ENCODE measurements around the gene SNX8.
"Not testable (repeated sequence)": the region's sequence is repeated elsewhere in the genome, so short reads cannot be mapped to it uniquely, and the experiment has no call there.

The SNX8 gene

DNA sequence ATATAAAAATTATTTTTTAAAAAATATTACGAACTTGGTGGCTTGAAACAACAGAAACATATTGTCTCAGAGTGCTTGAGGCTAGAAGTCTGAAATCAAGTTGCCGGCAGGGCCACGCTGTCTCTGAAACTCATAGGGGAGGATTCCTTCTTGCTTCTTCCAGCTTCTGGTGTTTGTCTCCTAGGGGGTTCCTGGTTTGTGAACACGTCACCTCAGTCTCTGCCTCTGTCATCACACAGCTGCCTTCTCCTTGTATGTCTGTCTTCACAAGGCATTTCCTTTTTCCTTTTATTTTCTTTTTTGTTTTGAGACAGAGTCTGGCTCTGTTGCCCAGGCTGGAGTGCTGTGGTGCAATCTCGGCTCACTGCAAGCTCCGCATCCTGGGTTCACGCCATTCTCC lies 12.7 kb upstream of the SNX8 start:
- DNase-seq (ENCODE audit: low read depth in 2 of 2, low spot score in 1 of 2) = no peak

DNA sequence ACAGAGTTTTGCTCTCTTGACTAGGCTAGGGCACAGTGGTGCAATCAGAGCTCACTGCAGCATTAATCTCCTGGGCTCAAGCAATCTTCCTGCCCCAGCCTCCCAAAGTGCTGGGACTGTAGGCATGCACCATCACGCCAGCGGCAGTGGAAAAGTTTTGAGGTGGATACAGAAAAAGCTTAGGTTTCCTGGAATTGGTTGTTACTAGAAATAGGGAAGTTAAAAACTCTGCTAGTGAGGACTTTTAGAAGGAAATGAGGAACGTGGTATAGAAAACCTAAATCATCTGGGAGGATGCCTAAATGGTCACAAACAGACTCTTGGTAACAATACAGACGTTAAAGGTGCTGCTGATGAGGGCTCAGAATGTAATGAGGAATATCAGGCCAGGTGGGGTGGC lies 10.9 kb upstream of the SNX8 start:
- DNase-seq (ENCODE audit: low read depth in 2 of 2, low spot score in 1 of 2) = no peak

DNA sequence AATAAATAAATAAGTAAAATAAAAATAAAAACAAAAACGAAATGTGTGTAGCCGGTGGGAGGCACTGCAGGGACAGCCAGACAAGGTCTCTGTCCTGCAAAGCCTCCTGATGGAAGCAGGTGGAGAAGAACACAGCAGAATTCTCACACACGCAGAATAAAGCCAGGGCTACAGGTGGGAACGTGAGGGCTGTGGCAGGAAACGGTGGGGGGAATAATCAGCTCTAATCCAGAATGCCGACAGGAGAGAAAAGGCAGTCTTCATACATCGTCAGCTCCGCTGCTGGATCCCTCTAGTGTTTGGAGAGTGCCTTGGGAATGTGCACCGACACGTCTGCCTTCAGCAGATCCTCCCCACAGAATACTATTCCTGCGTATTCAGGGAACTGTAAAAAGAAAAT lies 6.8 kb upstream of the SNX8 start:
- DNase-seq (ENCODE audit: low read depth in 2 of 2, low spot score in 1 of 2) = no peak

DNA sequence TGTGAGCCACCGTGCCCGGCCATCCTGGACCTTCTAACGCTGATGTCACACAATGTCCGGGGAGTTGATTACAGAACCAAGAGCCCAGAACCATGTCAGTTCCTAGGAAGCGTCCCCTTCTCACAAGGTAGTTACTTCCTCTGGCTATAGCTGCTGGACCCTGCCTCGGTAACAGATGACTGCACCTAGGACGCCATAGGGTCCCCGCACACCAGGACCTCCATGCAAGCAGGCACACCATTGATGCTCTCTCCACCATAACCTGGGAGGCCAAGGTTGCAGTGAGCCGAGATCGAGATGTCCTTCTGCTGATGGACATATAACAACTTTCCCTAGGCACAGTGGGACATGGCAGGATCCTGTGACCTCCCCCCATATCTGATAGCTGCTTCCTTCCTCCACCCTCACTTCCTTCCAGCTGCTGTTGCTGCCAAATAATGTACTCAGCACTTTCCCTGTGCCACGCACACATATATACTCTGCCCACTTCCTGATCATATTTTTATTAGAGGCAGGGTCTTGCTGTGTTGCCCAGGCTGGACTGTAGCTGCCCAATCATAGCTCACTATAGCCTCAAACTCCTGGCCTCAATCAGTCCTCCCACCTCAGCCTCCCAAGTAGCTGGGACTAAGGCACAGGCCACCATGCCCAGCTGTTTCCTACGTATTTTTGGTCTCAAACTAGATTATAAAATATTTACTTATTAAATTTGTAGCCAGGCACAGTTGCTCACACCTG lies 3.5 kb upstream of the SNX8 start:
- no peak for DNase-seq (ENCODE audit: low read depth in 2 of 2, low spot score in 1 of 2)

DNA sequence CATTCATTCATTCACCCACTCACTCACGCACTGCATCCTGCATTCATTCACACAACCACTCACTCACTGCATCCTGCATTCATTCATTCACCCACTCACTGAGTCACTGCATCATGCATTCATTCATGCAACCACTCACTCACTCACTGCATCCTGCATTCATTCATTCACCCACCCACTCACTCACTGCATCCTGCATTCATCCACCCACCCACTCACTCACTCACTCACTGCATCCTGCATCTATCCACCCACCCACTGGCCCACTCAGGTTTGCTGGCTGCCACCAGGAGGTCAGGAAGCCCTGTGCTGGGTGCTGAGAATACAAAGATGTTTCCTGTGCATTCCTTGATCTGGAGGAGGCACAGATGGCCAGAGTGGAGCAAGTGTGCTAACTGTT lies 2.3 kb upstream of the SNX8 start:
- no peak for DNase-seq (ENCODE audit: low read depth in 2 of 2, low spot score in 1 of 2)

DNA sequence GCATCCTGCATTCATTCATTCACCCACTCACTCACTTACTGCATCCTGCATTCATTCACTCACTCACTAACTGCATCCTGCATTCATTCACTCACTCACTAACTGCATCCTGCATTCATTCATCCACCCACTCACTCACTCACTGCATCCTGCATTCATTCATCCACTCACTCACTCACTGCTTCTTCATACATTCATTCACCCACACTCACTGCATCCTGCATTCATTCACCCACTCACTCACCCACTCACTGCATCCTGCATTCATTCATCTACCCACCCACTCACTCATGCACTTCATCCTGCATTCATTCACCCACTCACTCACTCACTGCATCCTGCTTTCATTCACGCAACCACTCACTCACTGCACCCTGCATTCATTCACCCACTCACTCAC lies 1.5 kb upstream of the SNX8 start:
- DNase-seq (ENCODE audit: low read depth in 2 of 2, low spot score in 1 of 2) = no peak

DNA sequence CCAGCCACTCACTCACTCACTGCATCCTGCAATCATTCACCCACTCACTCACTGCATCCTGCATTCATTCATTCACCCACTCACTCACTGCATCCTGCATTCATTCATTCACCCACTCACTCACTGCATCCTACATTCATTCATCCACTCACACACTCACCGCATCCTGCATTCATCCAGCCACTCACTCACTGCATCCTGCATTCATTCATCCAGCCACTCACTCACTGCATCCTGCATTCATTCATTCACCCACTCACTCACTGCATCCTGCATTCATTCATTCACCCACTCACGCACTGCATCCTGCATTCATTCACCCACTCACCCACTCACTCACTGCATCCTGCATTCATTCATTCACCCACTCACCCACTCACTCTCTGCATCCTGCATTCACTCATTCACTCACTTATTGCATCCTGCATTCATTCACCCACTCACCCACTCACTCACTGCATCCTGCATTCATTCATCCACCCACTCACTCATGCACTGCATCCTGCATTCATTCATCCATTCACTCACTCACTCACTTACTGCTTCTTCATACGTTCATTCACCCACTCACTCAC lies 802 bp upstream of the SNX8 start:
- DNase-seq (ENCODE audit: low read depth in 2 of 2, low spot score in 1 of 2) = not testable (repeated sequence)

DNA sequence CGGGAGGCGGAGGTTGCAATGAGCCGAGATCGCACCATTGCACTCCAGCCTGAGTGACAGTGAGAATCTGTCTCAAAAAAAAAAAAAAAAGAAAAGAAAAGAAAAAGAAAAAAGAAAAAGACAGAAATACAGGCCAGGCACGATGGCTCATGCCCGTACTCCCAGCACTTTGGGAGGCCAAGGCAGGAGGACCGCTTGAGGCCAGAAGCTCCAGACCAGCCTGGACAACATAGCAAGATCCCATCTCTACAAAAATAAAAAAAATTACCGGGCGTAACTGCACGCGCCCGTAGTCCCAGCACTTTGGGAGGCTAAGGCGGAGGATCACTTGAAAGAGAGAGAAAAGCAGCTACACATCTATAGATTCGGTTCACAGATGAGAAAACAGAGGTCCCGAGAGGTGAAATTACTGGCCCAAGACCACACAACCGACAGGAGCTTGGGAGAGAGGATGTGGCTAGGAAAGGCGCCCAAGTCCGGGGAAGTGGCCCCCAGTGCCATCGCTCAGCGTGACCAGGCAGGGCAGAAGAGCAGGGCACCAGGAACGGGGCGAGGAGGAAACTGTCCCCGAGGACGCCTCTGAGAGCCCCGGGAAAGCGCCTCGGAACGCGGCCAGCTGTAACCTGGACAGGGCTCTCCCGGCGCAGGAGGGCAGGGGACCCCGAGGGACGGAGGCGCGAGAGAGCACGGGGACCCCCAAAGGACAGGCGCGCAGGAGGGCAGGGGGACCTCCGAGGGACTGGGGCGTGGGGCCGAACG lies 612 bp downstream of the SNX8 start:
- no peak for DNase-seq (ENCODE audit: low read depth in 2 of 2, low spot score in 1 of 2)

DNA sequence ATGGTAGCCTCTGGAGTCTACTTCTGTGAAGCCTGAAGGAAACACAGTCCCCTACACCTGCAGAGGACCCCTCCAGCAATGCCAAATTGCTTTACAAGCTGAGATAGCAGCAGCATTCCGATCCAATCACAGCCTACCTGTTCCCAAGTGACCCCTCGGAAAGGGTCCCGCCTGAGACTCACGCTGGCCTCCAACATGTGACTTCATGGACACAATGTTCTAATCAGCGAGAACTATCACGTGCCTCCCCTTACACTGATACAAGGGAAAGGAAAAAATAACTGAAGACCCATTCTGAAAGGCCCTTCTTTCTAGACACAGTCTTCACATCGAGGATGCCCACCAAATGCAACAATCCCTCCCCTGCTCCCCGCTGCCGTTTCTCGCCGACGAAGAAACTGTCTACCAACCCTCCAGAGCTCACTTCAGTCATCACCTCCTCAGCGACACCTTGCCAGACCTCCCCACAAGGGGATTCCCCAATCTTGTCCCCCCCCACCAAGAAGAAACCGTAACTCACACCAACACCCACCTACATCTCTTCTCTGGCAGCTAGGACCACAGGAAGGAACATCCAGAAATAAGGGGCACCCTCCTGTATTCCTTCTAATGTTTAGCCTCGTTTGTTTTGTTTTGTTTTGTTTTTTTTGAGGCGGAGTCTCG lies 1.8 kb downstream of the SNX8 start:
- DNase-seq (ENCODE audit: low read depth in 2 of 2, low spot score in 1 of 2) = no peak

DNA sequence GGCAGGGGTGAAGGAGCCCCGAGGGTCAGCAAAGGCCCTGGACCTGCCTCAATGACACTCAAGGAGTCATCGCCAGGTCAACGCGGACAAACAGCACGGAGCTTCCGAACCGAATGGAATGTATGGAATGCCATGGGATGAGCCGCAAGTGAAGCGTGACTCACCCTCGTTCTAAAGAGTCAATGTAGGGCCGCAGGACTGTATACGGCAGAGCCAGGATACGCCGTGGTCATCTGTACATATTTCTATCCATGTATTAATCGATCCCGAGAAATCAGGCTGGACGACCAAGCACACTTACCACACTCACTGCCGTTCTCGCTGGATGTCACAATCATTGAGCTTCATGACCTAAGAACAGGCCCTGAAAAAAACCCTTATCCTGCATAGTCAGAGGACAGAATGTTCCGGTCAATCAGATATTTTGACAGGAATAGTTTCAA lies 4.3 kb downstream of the SNX8 start:
- no peak for DNase-seq (ENCODE audit: low read depth in 2 of 2, low spot score in 1 of 2)

DNA sequence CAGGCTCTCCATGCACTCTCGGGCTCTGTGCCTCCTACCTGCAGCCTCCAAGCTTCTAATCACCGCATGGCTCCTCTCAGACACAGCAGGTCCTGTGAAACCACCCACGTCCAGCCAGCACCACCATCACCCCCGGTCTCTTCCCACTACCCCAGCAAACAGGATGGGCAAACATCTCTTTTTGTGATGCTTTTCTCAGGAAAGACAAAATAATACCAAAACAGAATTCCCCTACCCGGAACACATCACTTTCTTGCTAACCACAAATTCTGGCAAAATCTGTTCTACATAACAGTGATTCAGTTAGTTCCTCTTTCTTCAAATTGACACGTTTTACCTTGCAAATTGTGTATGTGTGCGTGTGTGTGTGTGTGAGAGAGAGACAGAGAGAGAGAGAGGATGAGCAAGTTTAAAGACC lies 6.5 kb downstream of the SNX8 start:
- no peak for DNase-seq (ENCODE audit: low read depth in 2 of 2, low spot score in 1 of 2)

DNA sequence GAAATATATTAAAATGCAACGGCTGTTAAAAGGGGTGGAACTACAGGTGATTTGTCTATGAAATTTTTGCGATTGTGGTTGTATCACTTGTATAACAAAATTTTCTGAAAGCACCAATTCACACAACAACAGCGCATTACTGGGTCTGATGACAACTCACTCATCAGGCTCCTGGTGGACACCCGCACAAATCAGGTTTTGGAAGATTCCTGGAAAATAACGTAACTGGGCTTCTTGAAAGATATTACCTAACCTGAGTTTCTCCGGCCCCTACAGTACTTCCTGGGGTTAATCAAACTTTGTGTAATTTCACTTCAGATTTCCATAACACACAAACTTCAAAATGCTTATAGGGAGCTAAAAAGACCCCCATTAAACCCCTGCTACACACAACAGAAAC lies 7.6 kb downstream of the SNX8 start:
- DNase-seq (ENCODE audit: low read depth in 2 of 2, low spot score in 1 of 2) = no peak

DNA sequence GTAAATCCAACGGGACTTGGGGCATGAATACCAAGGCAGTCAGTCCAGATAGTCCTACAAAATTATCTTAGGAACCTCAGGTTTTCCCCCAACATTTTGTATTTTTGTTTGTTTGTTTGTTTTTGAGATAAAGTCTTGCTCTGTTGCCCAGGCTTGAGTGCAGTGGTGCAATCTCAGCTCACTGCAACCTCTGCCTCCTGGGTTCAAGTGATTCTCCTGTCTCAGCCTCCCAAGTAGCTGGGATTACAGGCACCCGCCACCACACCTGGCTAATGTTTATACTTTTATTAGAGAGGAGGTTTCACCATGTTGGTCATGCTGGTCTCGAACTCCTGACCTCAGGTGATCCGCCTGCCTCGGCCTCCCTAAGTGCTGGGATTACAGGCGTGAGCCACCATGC lies 9.0 kb downstream of the SNX8 start:
- DNase-seq (ENCODE audit: low read depth in 2 of 2, low spot score in 1 of 2) = not testable (repeated sequence)

DNA sequence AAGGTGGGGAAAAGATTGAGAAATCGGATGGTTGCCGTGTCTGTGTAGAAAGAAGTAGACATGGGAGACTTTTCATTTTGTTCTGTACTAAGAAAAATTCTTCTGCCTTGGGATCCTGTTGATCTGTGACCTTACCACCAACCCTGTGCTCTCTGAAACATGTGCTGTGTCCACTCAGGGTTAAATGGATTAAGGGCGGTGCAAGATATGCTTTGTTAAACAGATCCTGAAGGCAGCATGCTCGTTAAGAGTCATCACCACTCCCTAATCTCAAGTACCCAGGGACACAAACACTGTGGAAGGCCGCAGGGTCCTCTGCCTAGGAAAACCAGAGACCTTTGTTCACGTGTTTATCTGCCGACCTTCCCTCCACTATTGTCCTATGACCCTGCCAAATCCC lies 10.7 kb downstream of the SNX8 start:
- not testable (repeated sequence) for DNase-seq (ENCODE audit: low read depth in 2 of 2, low spot score in 1 of 2)

DNA sequence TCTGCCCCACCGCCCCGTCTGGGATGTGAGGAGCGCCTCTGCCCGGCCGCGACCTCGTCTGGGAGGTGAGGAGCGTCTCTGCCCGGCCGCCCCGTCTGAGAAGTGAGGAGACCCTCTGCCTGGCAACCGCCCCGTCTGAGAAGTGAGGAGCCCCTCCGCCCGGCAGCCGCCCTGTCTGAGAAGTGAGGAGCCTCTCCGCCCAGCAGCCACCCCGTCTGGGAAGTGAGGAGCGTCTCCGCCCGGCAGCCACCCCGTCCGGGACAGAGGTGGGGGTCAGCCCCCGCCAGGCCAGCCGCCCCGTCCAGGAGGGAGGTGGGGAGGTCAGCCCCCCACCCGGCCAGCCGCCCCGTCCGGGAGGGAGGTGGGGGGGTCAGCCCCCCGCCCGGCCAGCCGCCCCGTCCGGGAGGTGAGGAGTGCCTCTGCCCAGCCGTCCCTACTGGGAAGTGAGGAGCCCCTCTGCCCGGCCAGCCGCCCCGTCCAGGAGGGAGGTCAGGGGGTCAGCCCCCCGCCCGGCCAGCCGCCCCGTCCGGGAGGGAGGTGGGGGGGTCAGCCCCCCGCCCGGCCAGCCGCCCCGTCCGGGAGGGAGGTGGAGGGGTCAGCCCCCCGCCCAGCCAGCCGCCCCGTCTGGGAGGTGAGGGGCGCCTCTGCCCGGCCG lies 11.4 kb downstream of the SNX8 start:
- DNase-seq (ENCODE audit: low read depth in 2 of 2, low spot score in 1 of 2) = not testable (repeated sequence)

DNA sequence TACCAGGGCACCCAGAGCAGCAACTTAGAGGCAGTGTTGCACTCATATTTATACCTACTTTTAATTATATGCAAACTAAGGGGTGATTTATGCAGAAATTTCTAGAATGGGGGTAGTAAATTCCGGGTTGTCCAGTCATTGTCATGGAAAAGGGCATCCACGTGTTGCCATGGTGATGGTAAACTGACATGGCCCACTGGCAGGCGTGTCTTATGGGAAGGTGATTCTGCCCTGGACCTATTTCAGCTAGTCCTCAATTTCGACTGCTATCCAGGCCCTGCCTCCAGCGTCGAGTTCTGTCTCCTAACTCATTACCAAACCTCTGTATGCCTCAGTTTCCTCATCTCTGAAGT lies 12.8 kb downstream of the SNX8 start:
- DNase-seq (ENCODE audit: low read depth in 2 of 2, low spot score in 1 of 2) = no peak

DNA sequence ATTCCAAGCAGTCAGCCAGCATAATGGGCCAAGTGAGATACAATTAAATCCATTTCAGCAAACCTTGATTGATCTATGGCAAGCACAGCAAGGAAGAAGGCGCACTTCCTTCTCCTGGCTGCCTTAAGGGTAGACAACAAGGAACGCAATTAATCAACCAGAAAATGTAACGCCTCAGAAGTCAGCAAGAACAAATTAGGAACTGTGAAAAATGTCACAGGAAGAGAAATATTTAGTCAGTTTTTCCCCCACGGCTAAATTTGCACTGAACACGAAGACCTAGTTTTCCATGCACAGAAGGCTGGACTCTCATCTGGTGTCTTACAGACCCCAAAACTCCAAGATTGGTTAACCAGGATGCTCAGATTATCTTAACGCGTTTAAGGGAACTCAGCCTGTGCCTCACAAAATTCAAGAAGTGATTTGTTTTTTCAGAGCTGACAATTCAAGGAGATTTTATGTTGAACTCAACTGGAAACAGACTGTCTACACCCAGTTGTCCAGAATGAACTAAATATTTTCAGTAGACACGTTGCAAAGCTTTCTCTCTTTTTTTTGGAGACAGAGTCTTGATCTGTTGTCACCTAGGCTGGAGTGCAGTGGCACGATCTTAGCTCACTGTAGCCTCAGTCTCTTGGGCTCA lies 14.2 kb downstream of the SNX8 start:
- DNase-seq (ENCODE audit: low read depth in 2 of 2, low spot score in 1 of 2) = no peak

DNA sequence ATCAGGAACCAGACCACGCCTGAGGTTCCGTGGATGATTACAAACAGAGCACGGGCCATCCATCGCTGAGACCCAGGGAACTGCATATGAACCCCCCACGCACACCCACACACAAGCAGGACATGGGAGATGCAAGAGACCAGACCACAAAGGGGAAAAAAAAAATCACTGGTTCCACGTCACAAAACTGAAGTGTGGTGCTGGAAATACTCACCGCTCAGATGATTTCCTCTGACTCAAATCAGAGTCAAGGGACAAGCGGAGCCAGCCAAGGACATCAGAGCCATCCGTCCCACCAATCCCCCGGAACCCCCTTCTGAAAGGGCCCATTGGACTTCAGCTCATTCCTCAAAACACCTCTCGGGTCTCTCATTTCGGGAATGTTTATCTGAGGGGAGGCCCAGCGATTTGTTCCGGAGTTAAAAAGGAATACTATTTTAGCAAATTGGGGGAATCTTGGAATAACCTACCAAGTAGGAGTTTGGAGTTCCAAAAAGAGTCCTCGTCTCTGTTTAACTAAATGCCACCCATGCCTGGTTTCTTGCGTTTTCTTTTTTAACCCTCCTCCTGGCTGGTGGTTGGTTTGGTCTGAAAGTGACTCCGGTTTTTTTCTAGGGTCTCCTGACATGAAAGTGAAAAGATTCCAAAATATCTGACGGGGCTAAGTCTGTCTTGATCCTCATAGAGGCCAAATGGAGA lies 15.0 kb downstream of the SNX8 start:
- no peak for DNase-seq (ENCODE audit: low read depth in 2 of 2, low spot score in 1 of 2)

DNA sequence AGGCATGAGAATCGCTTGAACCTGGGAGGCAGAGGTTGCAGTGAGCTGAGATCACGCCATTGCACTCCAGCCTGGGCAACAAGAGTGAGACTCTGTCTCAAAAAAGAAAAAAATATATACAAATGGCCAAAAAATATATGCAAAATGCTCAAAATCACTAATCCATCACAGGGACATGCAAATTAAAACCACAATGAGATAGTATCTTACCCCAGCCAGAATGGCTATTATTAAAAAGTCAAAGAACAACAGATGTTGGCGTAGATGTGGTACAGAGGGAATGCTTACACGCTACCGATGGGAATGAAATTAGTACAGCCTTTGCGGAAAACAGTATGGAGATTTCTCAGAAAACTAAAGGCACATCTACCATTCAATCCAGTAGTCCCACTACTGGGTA lies 17.4 kb downstream of the SNX8 start:
- no peak for DNase-seq (ENCODE audit: low read depth in 2 of 2, low spot score in 1 of 2)

DNA sequence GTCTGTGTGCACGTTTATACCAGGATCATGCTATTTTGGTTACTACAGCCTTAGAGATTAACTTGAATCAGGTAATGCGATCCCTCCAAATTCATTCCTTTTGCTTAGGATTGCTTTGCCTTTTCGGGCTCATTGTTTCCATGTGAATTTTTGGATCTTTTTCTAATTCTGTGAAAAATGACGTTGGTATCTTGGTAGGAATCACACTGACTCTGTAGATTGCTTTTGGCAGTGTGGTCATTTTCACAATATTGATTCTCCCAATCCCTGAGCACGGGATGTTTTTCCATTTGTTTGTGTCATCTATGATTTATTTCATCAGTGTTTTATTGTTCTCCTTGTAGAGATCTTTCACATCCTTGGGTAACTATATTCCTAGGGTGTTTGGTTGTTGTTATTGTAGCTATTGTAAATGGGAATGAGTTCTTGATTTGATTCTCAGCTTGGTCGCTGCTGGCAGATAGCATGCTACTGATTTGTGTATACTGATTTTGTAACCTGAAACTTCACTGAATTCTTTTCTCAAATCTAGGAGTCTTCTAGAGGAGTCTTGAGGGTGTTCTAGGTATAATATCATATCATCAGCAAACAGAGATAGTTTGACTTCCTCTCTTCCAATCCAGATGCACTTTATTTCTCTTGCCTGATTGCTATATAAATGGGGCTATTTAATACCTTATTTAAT lies 18.2 kb downstream of the SNX8 start:
- DNase-seq (ENCODE audit: low read depth in 2 of 2, low spot score in 1 of 2) = no peak

Measured in stimulated activated CD8-positive, alpha-beta memory T cell treated with anti-CD3 and anti-CD28 coated beads, Interleukin-4, amount 100 ng/mL, for 1 hour (primary cell).